Keratinocyte (primary cell): ENCODE measurements around the gene ZNF860. TPM values are rescaled to one million over a fixed set of nuclear protein-coding genes. Genes with fewer than 3 reads are reported as not detected.

Source experiments
- DNase-seq: peaks from one replicate; pipeline ENCODE4 v3.0.0-alpha.2; 2011; ENCODE audit warnings: low read depth, missing footprints, low spot score
- FAIRE-seq: peaks from 2 replicates; lab custom pipeline; 2011; peaks lifted over from hg19 to GRCh38; lab: Jason Lieb, UNC
- H2AFZ ChIP-seq: 2 replicates; pipeline ENCODE4 v1.6.0; 2012; ENCODE audit warnings: low read length, control low read depth, inconsistent platforms; ENCODE audit not compliant: control insufficient read depth
- H3K27ac ChIP-seq: 2 replicates; pipeline ENCODE4 v1.5.1; 2011; ENCODE audit warnings: low read length; ENCODE audit not compliant: control insufficient read depth, insufficient read depth
- H3K27me3 ChIP-seq: 3 replicates; pipeline ENCODE4 v1.6.0; 2011; ENCODE audit warnings: low read length; ENCODE audit not compliant: control insufficient read depth, insufficient read depth; ENCODE audit errors: extremely low read depth
- H3K36me3 ChIP-seq, 2 experiments: 2 replicates in 1 of 2; 3 replicates in 1 of 2; pipeline ENCODE4 v1.5.1; 2011; ENCODE audit warnings: low read length in 2 of 2, mild to moderate bottlenecking in 1 of 2; ENCODE audit not compliant: control insufficient read depth in 2 of 2, insufficient read depth in 2 of 2; ENCODE audit errors: extremely low read depth in 1 of 2
- H3K4me1 ChIP-seq: 3 replicates; pipeline ENCODE4 v1.5.1; 2011; ENCODE audit warnings: low read length; ENCODE audit not compliant: control insufficient read depth, insufficient read depth; ENCODE audit errors: extremely low read depth
- H3K4me2 ChIP-seq: 3 replicates; pipeline ENCODE4 v1.6.0; 2011; ENCODE audit warnings: low read depth, low read length; ENCODE audit not compliant: control insufficient read depth, insufficient read depth; ENCODE audit errors: extremely low read depth
- H3K4me3 ChIP-seq, 3 experiments: fragments of 200-600 bp in 1 of 3; sonication (generic) in 1 of 3; 2 replicates in 2 of 3; 3 replicates in 1 of 3; pipeline ENCODE4 v1.5.1; 2011 to 2016; ENCODE audit warnings: low read length in 3 of 3, mild to moderate bottlenecking in 3 of 3, control low read depth in 2 of 3, inconsistent platforms in 1 of 3, low read depth in 1 of 3, mixed read lengths in 1 of 3, mixed run types in 1 of 3, moderate library complexity in 1 of 3; ENCODE audit not compliant: control insufficient read depth in 2 of 3, insufficient read depth in 2 of 3; ENCODE audit errors: extremely low read depth in 1 of 3
- H3K79me2 ChIP-seq: 2 replicates; pipeline ENCODE4 v1.6.0; 2012; ENCODE audit warnings: low read length; ENCODE audit not compliant: control insufficient read depth, insufficient read depth
- H3K9ac ChIP-seq: 3 replicates; pipeline ENCODE4 v1.6.0; 2011; ENCODE audit warnings: low read length; ENCODE audit not compliant: control insufficient read depth, insufficient read depth; ENCODE audit errors: extremely low read depth
- H3K9me1 ChIP-seq: 3 replicates; pipeline ENCODE4 v1.6.0; 2011; ENCODE audit warnings: low read length; ENCODE audit not compliant: control insufficient read depth, insufficient read depth; ENCODE audit errors: extremely low read depth
- H3K9me3 ChIP-seq: 2 replicates; pipeline ENCODE4 v1.5.1; 2012; ENCODE audit warnings: low read depth, low read length; ENCODE audit not compliant: control insufficient read depth
- H4K20me1 ChIP-seq: 3 replicates; pipeline ENCODE4 v1.6.0; 2011; ENCODE audit warnings: low read length; ENCODE audit not compliant: control insufficient read depth, insufficient read depth; ENCODE audit errors: extremely low read depth
- CTCF ChIP-seq, 3 experiments: IDR thresholded peaks in 1 of 3; conservative IDR thresholded peaks in 1 of 3; optimal IDR thresholded peaks in 1 of 3; 2 replicates in 2 of 3; 3 replicates in 1 of 3; pipeline versions ENCODE3 to v1.5.1; 2011; ENCODE audit warnings: low read length in 3 of 3, mild to moderate bottlenecking in 3 of 3, moderate library complexity in 2 of 3, control low read depth in 1 of 3, inconsistent platforms in 1 of 3; ENCODE audit not compliant: insufficient read depth in 2 of 3; ENCODE audit errors: extremely low read depth in 1 of 3
- EZH2 ChIP-seq: IDR thresholded peaks from one replicate; pipeline ENCODE4 v1.6.1; 2012; ENCODE audit warnings: inconsistent platforms, mild to moderate bottlenecking, low read length, moderate library complexity
- dilution Hi-C: fragments of 300-500 bp; cut with MboI; formaldehyde crosslinking; loops from one replicate; pipeline ENCODE4 v1.7.0; 2020; ENCODE audit warnings: low sequenced_read_pairs; ENCODE audit not compliant: extremely low pct_ligation_motif_present
- polyA plus RNA-seq, 5 experiments: library from polyadenylated mRNA; depleted of rRNA in 3 of 5; stranded (reverse) in 3 of 5; stranded (forward) in 1 of 5; unstranded in 1 of 5; fragments of >200 nt; gene quantifications; 1 replicate in 1 of 5; 2 replicates in 3 of 5; 3 replicates in 1 of 5; pipeline versions ENCODE4 v1.2.1 to v1.2.3, GENCODE V29; 2011 to 2012; ENCODE audit warnings: missing spikeins in 2 of 5, low read depth in 1 of 5, low replicate concordance in 1 of 5

The ZNF860 gene
- polyA plus RNA-seq, 1 donor (not counting 4 experiments of a cell fraction or from before 2014, with no cell fraction given) = 10.3 TPM

GRCh38 chr3:31996195-31996594, 14.6 kb downstream of the ZNF860 start:
- Histone ChIP-seq H3K27me3 (no peaks in the 10 kb centered on the region), H3K9me1 (no peaks in the 10 kb centered on the region), H3K4me1 (no peaks in the 10 kb centered on the region), H2AFZ (no peak overlapping the region), H3K9ac (no peak overlapping the region), H3K27ac (no peak overlapping the region), H3K4me2 (no peak overlapping the region), H3K4me3 (no peak overlapping the region), H4K20me1 (no peaks in the 10 kb centered on the region), H3K36me3 (peaks cover 2 to 7% of the 10 kb centered on the region in 2 experiments), H3K79me2 (no peaks in the 10 kb centered on the region), H3K9me3 (peaks cover 5% of the 10 kb centered on the region)
- dilution Hi-C loops = no loop called here
- DNase-seq = no peak
- FAIRE-seq = no peak
- TF ChIP-seq EZH2 (no peak), CTCF (optimal IDR thresholded peaks at IDR 0.05 in 1 of 3, IDR thresholded peaks at IDR 0.05 in 1 of 3, conservative IDR thresholded peaks at IDR 0.05 in 1 of 3; ENCODE audit: extremely low read depth in 1 of 3, insufficient read depth in 2 of 3, low read length in 3 of 3) (no peak)

GRCh38 chr3:31997500-31997899, 15.9 kb downstream of the ZNF860 start:
- DNase-seq (no peak), FAIRE-seq (no peak)
- Histone ChIP-seq H3K9me1 (no peaks in the 10 kb centered on the region), H3K27ac (no peak overlapping the region), H3K27me3 (no peaks in the 10 kb centered on the region), H3K9me3 (peaks cover 3% of the 10 kb centered on the region), H3K4me3 (no peak overlapping the region), H3K9ac (no peak overlapping the region), H3K4me2 (no peak overlapping the region), H3K79me2 (no peaks in the 10 kb centered on the region), H4K20me1 (no peaks in the 10 kb centered on the region), H2AFZ (no peak overlapping the region), H3K36me3 (peaks cover 2 to 6% of the 10 kb centered on the region in 2 experiments), H3K4me1 (no peaks in the 10 kb centered on the region)
- TF ChIP-seq EZH2 (no peak), CTCF (optimal IDR thresholded peaks at IDR 0.05 in 1 of 3, IDR thresholded peaks at IDR 0.05 in 1 of 3, conservative IDR thresholded peaks at IDR 0.05 in 1 of 3; ENCODE audit: extremely low read depth in 1 of 3, insufficient read depth in 2 of 3, low read length in 3 of 3) (no peak)
- dilution Hi-C loops = no loop called here
